MCF 10A (cell line): ENCODE measurements around the gene GRID1. TPM values are rescaled to one million over a fixed set of nuclear protein-coding genes. Genes with fewer than 3 reads are reported as not detected.

ENCODE experiments used
- BruUV-seq: library from RNA; stranded (reverse); fragments of 400-500 nt; replicated peaks from 2 replicates; lab custom pipeline; 2021; lab: Mats Ljungman, UMichigan
- CTCF ChIA-PET: fragments of 300-600 bp; sonication (Branson Sonifier 250); formaldehyde crosslinking; extraction: SDS; loops from one replicate; lab custom pipeline; 2021; ENCODE audit warnings: antibody characterized with exemption, inconsistent platforms; lab: Yijun Ruan, JAX
- POLR2A ChIA-PET: fragments of 300-600, 350-650 bp; sonication (Branson Sonifier 250); formaldehyde crosslinking; extraction: SDS; loops from one replicate; lab custom pipeline; 2020; ENCODE audit warnings: antibody characterized with exemption, inconsistent platforms; lab: Yijun Ruan, JAX
- DNase-seq: peaks from one replicate; pipeline ENCODE4 v3.0.0-alpha.2; 2018; ENCODE audit not compliant: unreplicated experiment
- H3K27ac Mint-ChIP-seq: one replicate; pipeline ENCODE4 v1.8.0; 2022; ENCODE audit warnings: mild to moderate bottlenecking, low read depth, mixed read lengths; ENCODE audit not compliant: unreplicated experiment
- H3K27me3 Mint-ChIP-seq: one replicate; pipeline ENCODE4 v1.8.0; 2022; ENCODE audit warnings: mixed read lengths; ENCODE audit not compliant: insufficient read depth, unreplicated experiment
- H3K36me3 Mint-ChIP-seq: one replicate; pipeline ENCODE4 v1.8.0; 2022; ENCODE audit warnings: mild to moderate bottlenecking, moderate library complexity, mixed read lengths; ENCODE audit not compliant: insufficient read depth, unreplicated experiment
- H3K4me1 Mint-ChIP-seq: one replicate; pipeline ENCODE4 v1.8.0; 2022; ENCODE audit warnings: mixed read lengths; ENCODE audit not compliant: insufficient read depth, unreplicated experiment
- H3K4me3 Mint-ChIP-seq: one replicate; pipeline ENCODE4 v1.8.0; 2022; ENCODE audit warnings: mild to moderate bottlenecking, moderate library complexity, mixed read lengths; ENCODE audit not compliant: unreplicated experiment
- H3K9me3 Mint-ChIP-seq: one replicate; pipeline ENCODE4 v1.8.0; 2022; ENCODE audit warnings: mixed read lengths; ENCODE audit not compliant: unreplicated experiment
- intact Hi-C: fragments of 100-400 bp; cut with micrococcal nuclease; formaldehyde crosslinking; loops from 2 replicates; pipeline ENCODE4 v1.14.1; 2022
- total RNA-seq: library from RNA; stranded (reverse); gene quantifications from 2 replicates; pipeline ENCODE4 v1.2.3, GENCODE V29; 2022
- TF ChIP-seq, protein P1 (sequence below): fragments of 200-600 bp; IDR thresholded peaks from one replicate; pipeline ENCODE4 v1.8.0; 2022; ENCODE audit warnings: antibody characterized with exemption, mild to moderate bottlenecking; ENCODE audit not compliant: unreplicated experiment

Gene GRID1
- total RNA-seq, 1 experiment from 2014 or later, result not detected

DNA sequence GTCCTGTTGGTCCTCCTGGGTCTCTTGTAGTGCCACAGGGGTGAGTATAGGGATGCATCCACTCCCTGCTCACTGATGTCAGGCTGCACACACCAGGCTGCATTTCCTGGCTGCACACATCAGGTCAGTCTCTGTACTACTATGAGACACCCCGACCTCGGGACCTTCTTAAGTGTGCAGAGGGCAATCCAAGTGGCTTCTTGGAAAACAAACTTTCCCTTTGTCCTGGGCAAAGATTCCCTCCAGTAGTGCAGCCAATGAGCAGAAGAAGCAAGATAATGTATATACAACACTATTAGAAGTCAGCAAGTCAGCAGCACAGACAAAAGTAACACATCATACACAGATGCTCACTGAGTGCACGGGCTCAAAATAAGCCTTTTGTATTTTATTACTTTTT lies 493.5 kb downstream of the GRID1 start:
- BruUV-seq, result no TSS peak
- Mint-ChIP-seq H3K36me3 (no peaks in the 10 kb centered on the region), H3K27me3 (no peaks in the 10 kb centered on the region), H3K27ac (no peak overlapping the region), H3K9me3 (peaks cover 27% of the 10 kb centered on the region), H3K4me1 (no peaks in the 10 kb centered on the region), H3K4me3 (no peak overlapping the region)
- ChIA-PET POLR2A (no interaction called here), CTCF (no interaction called here)
- intact Hi-C loops, result no loop called here
- TF ChIP-seq, protein P1, sequence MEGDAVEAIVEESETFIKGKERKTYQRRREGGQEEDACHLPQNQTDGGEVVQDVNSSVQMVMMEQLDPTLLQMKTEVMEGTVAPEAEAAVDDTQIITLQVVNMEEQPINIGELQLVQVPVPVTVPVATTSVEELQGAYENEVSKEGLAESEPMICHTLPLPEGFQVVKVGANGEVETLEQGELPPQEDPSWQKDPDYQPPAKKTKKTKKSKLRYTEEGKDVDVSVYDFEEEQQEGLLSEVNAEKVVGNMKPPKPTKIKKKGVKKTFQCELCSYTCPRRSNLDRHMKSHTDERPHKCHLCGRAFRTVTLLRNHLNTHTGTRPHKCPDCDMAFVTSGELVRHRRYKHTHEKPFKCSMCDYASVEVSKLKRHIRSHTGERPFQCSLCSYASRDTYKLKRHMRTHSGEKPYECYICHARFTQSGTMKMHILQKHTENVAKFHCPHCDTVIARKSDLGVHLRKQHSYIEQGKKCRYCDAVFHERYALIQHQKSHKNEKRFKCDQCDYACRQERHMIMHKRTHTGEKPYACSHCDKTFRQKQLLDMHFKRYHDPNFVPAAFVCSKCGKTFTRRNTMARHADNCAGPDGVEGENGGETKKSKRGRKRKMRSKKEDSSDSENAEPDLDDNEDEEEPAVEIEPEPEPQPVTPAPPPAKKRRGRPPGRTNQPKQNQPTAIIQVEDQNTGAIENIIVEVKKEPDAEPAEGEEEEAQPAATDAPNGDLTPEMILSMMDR, result no peak
- DNase-seq, result no peak

DNA sequence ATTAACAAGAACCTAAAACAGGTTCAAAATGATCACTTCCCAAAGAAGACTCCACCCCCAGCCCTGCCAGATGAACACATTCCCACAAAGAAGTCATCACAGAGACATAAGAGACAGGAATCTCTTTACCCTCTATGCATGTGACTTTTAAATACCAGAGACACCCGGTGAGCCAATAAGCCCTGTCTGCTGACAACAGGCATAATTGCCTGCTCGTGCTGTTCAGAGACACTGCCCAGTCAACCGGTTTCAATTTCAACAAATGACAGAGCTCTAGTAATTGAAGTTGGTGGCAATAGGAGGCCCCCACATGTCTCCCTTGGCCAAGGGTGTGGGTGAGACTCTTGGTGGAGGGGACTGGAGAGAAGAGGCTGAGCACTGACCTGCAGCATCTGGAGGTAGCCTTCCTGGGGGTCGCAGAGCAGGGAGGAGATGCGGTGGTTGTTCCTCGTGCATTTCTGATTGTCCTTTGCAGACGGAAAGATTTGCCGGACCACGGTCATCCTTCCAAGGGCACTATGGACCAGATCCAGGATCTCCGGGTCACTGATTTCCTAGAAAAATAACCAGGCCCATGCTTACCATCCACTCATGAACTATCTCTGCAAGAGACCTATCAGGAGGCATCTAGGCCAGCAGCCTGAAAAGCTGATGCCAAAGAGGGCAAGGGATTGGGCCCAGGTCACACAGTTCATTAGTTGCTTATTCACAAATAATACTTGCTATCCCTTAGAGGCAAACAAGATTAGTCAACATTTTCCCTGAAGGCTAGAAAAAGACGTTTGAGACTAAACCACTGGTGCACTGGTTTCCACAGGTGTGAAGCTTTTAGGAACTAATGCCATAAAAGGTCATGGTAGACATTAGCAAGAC lies 497.7 kb downstream of the GRID1 start:
- no peaks in the 10 kb centered on the region for H3K27me3 Mint-ChIP-seq
- no peaks in the 10 kb centered on the region for H3K4me1 Mint-ChIP-seq
- no peak for DNase-seq
- peaks cover 20% of the 10 kb centered on the region for H3K9me3 Mint-ChIP-seq
- intact Hi-C loops, result no loop called here
- CTCF ChIA-PET, result interaction anchor here (0.7 kb wide), 1 partner anchor 298 kb away, joined by 3 read pairs; no protein-coding TSS in a partner anchor
- TF ChIP-seq, protein P1, result no peak
- no peak overlapping the region for H3K27ac Mint-ChIP-seq
- H3K4me3 Mint-ChIP-seq, result no peak overlapping the region
- POLR2A ChIA-PET, result no interaction called here
- no peaks in the 10 kb centered on the region for H3K36me3 Mint-ChIP-seq
- BruUV-seq, result no TSS peak

DNA sequence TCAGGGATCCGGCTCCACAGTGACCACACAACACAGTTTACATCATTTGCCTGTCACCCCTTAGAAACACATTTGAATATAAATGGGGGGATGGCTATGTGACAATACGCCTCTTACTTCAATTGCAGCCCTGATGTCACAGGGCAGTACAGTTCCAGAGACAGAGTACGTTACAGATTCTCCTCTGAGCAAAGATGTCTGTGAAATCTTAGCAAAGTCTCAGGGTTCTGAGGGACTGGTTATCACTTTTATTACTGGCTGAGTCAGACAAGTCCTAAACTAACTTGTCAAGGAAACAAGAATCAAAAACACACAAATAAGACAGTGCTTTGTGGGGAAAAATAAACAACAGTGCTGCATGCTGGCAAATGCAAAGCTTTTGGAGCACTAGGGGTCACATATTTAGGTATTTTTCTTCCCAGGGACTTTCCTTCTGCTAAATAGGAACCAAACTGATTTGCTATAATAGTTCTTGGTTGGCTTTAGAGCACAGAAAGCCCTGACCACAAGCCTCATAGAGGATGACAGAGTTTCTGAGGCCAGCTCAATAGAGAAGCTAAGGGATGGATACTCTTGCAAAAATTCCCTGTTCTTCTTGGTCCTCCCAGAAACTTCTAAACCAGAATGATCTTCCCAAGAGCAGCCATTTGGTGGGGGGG lies 501.6 kb downstream of the GRID1 start:
- no peak overlapping the region for H3K27ac Mint-ChIP-seq
- TF ChIP-seq, protein P1, result no peak
- no peak overlapping the region for H3K4me3 Mint-ChIP-seq
- DNase-seq, result no peak
- no TSS peak for BruUV-seq
- H3K9me3 Mint-ChIP-seq, result peaks cover 14% of the 10 kb centered on the region
- no peaks in the 10 kb centered on the region for H3K4me1 Mint-ChIP-seq
- ChIA-PET CTCF (interaction anchor here (0.5 to 0.6 kb wide), 3 partner anchors 16 to 718 kb away, joined by 3 read pairs; no protein-coding TSS in a partner anchor), POLR2A (no interaction called here)
- no peaks in the 10 kb centered on the region for H3K36me3 Mint-ChIP-seq
- intact Hi-C loops, result no loop called here
- no peaks in the 10 kb centered on the region for H3K27me3 Mint-ChIP-seq

GRCh38 chr10:85864173-85864549 lies 502.4 kb downstream of the GRID1 start:
- intact Hi-C loops, result no loop called here
- POLR2A ChIA-PET, result interaction anchor here (0.6 kb wide), 1 partner anchor 1546 kb away, joined by 3 read pairs; no protein-coding TSS in a partner anchor
- no TSS peak for BruUV-seq
- H3K9me3 Mint-ChIP-seq, result peaks cover 22% of the 10 kb centered on the region
- TF ChIP-seq, protein P1, result no peak
- no peaks in the 10 kb centered on the region for H3K4me1 Mint-ChIP-seq
- no peaks in the 10 kb centered on the region for H3K36me3 Mint-ChIP-seq
- no peak overlapping the region for H3K4me3 Mint-ChIP-seq
- no peaks in the 10 kb centered on the region for H3K27me3 Mint-ChIP-seq
- DNase-seq, result no peak
- no peak overlapping the region for H3K27ac Mint-ChIP-seq
- CTCF ChIA-PET, result no interaction called here
